Effector memory CD8-positive, alpha-beta T cell (primary cell): ENCODE results near the gene SLC4A3.
A peak's percentile ranks its signal among the peaks of the same experiment; 100 is the strongest.
"Not testable (repeated sequence)": the region's sequence is repeated elsewhere in the genome, so short reads cannot be mapped to it uniquely, and the experiment has no call there.

Experiments
- ATAC-seq: fragments of 150-1000 bp; cut with Tn5 transposase; replicated peaks from 2 replicates; pipeline ENCODE4 v1.10.0; 2021; ENCODE audit warnings: mild to moderate bottlenecking, moderate library complexity
- DNase-seq, 3 experiments: peaks; one replicate each; pipeline ENCODE4 v3.0.0; 2021
- H3K27ac Mint-ChIP-seq, 2 donors: one replicate each; pipeline ENCODE4 v1.8.0; 2022; ENCODE audit warnings: mild to moderate bottlenecking in 2 of 2, mixed read lengths in 2 of 2, moderate library complexity in 2 of 2
- H3K27me3 Mint-ChIP-seq, 2 donors: one replicate each; pipeline ENCODE4 v1.8.0; 2022; ENCODE audit warnings: mixed read lengths in 2 of 2
- H3K36me3 Mint-ChIP-seq: one replicate; pipeline ENCODE4 v1.8.0; 2022; ENCODE audit warnings: mild to moderate bottlenecking, moderate library complexity, mixed read lengths; ENCODE audit not compliant: insufficient read depth
- H3K4me1 Mint-ChIP-seq, 2 donors: one replicate each; pipeline ENCODE4 v1.8.0; 2022; ENCODE audit warnings: low read depth in 2 of 2, mixed read lengths in 2 of 2
- H3K4me3 Mint-ChIP-seq, 2 donors: one replicate each; pipeline ENCODE4 v1.8.0; 2022; ENCODE audit warnings: mild to moderate bottlenecking in 2 of 2, mixed read lengths in 2 of 2, moderate library complexity in 2 of 2
- H3K9me3 Mint-ChIP-seq, 2 donors: one replicate each; pipeline ENCODE4 v1.8.0; 2022; ENCODE audit warnings: mixed read lengths in 2 of 2

The SLC4A3 gene

DNA sequence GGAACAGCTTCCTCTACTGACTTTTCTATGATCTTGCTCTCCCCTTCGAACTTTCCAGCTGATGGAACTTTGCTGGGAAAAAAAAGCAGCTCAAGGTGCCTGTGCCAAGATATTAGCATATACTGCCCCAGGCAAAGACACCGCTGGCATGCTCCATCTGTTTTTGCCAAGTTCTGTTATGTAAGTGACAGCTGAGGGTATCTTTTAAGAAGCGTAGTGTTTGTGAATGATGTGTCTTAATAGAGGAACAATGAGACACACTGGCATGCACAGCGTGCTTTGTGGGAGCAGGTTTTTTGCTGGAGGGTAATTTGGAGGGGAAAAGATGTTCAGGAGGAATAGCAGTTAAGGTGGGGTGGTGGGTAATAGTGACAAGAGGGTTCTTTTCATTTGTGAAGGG lies 47.8 kb downstream of the SLC4A3 start:
- no peaks in the 10 kb centered on the region for H3K36me3 Mint-ChIP-seq
- peaks cover 30 to 71% of the 10 kb centered on the region in 2 donors for H3K27me3 Mint-ChIP-seq
- no peak overlapping the region for H3K4me3 Mint-ChIP-seq
- H3K4me1 Mint-ChIP-seq: no peaks in the 10 kb centered on the region
- H3K9me3 Mint-ChIP-seq: no peaks in the 10 kb centered on the region
- DNase-seq (no peak), ATAC-seq (no peak)
- no peak overlapping the region for H3K27ac Mint-ChIP-seq

DNA sequence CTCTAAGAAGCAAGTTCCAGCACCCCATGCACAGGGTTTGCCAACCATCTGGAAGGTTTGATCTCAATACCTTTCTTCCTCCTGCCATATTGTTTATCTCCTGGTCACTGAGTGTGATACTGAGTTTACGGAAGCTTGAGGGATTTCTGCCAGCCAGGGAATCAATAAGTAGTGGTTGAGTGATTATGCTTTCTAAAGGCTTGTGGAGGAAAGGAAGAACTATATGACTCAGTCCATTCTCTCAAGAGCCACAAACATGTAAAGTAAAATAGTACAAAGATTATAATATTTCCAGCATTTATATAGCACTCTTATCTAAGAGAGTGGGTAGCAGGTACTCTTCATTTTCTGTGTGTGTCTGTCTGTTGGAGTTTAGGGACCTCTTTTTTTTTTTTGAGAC lies 49.2 kb downstream of the SLC4A3 start:
- no peaks in the 10 kb centered on the region for H3K9me3 Mint-ChIP-seq
- H3K4me1 Mint-ChIP-seq: no peaks in the 10 kb centered on the region
- DNase-seq (no peak), ATAC-seq (no peak)
- H3K36me3 Mint-ChIP-seq: no peaks in the 10 kb centered on the region
- H3K27ac Mint-ChIP-seq: no peak overlapping the region
- H3K27me3 Mint-ChIP-seq: peaks cover 29 to 69% of the 10 kb centered on the region in 2 donors
- H3K4me3 Mint-ChIP-seq: no peak overlapping the region

DNA sequence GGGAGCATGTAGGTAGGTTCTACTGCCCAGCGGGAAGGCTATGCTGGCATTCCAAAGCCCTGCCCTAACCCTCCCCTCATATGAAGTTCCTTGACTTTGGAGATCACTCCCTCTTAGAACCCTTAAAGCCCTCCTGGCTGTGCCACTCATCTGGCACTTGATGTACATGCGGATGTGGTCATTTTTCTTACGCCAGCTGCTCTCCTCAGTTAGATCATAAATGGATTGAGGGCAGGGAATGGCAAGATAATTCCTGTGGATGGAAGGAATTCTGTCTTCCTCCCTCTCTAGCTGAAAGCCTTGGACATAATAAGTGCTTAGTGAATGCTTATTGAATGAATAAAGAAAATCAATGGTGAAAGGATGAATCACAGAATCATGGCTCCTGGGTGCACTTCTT lies 51.6 kb downstream of the SLC4A3 start:
- Mint-ChIP-seq H3K4me1 (no peaks in the 10 kb centered on the region), H3K9me3 (no peaks in the 10 kb centered on the region), H3K27me3 (peaks cover 17 to 73% of the 10 kb centered on the region in 2 donors), H3K4me3 (no peak overlapping the region), H3K36me3 (no peaks in the 10 kb centered on the region), H3K27ac (no peak overlapping the region)
- DNase-seq (no peak), ATAC-seq (no peak)

DNA sequence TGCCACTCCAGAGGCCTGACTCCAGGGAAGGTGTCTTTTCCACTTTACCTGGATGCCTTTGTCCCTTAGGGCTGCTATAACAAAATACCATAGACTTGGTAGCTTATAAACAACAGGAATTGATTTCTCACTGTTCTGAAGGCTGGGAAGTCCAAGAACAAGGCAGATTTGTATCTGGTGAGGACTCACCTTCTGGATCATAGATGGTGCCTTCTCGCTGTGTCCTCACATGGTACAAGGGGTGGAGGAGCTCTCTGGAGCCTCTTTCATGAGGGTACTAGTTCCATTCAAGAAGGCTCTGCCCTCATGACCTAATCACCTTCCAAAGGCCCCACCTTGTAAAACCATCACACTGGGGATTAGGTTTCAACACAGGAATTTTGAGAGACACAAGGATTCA lies 52.1 kb downstream of the SLC4A3 start:
- Mint-ChIP-seq H3K36me3 (no peaks in the 10 kb centered on the region), H3K4me1 (peaks cover 0 to 2% of the 10 kb centered on the region in 2 donors), H3K27me3 (peaks cover 22 to 73% of the 10 kb centered on the region in 2 donors), H3K9me3 (no peaks in the 10 kb centered on the region), H3K27ac (no peak overlapping the region), H3K4me3 (no peak overlapping the region)
- DNase-seq (no peak), ATAC-seq (no peak)

DNA sequence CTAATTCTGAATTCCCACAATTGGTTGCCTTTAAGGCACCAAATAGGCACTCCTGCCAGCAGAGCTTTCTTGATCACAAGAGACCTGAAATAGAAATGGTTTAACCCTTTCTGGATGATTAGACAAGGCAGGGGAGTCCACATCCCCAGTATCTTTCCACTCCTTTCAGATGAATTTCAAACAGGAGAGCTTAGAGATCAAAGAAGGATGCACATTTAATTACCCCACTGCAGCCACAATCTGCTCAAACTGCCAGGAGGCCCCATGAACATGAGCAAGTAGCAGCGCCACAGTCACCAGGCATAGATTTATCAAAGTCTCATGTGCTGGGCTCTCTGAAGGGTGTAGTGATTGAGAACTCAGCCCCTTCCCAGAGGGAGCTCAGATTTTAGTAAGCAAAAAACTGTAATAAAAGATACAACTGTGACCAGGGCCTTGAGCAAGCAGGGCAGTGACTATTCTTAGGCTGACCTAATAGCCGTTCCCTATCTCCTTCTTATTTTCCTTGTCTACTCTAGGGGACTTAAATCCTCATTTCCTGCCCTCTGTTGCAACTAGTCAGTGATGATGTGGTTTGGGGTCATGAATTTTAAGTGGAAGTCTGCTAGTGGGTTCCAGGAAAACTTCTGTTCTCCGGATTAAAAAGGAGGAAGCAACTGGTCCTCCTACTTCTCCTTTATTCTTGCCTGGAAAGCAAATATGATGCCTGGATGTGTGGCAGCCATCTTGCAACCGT lies 53.7 kb downstream of the SLC4A3 start:
- peaks cover 18 to 73% of the 10 kb centered on the region in 2 donors for H3K27me3 Mint-ChIP-seq
- no peaks in the 10 kb centered on the region for H3K9me3 Mint-ChIP-seq
- no peak for ATAC-seq
- H3K4me1 Mint-ChIP-seq: peaks cover 8 to 12% of the 10 kb centered on the region in 2 donors
- H3K27ac Mint-ChIP-seq: no peak overlapping the region
- no peaks in the 10 kb centered on the region for H3K36me3 Mint-ChIP-seq
- no peak overlapping the region for H3K4me3 Mint-ChIP-seq
- DNase-seq: no peak

DNA sequence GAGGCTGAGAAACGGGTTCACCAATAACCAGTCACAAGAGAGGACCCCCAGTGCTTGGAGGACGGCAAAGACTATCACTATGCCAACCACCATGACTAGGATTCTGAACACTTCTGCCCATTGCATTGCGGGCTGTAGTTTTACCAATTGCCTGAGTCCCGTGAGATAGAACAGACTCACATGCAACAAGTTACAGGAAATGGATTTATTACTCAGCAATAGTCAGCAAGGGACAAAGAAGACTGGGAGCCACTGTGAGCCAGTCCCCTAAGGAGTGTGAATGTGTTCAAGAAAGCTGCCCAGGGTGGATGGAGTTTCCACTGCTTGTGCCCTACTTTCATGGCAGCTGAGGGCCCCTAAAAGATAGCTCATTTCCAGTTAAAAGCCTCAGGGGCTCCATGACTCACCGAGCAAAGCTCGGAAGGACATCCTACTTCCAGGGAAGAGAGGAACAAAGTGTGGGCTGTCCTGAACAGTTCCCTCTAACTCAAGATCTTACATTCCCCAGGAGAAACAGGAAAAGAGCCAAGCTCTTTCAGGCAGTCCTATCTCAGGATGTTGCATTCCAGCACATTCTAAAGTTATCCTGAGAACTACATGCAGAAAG lies 54.4 kb downstream of the SLC4A3 start:
- H3K4me3 Mint-ChIP-seq: no peak overlapping the region
- no peak overlapping the region for H3K27ac Mint-ChIP-seq
- peaks cover 25 to 73% of the 10 kb centered on the region in 2 donors for H3K27me3 Mint-ChIP-seq
- peaks cover 2% of the 10 kb centered on the region for H3K36me3 Mint-ChIP-seq
- no peaks in the 10 kb centered on the region for H3K9me3 Mint-ChIP-seq
- ATAC-seq (no peak), DNase-seq (no peak)
- peaks cover 8 to 15% of the 10 kb centered on the region in 2 donors for H3K4me1 Mint-ChIP-seq

DNA sequence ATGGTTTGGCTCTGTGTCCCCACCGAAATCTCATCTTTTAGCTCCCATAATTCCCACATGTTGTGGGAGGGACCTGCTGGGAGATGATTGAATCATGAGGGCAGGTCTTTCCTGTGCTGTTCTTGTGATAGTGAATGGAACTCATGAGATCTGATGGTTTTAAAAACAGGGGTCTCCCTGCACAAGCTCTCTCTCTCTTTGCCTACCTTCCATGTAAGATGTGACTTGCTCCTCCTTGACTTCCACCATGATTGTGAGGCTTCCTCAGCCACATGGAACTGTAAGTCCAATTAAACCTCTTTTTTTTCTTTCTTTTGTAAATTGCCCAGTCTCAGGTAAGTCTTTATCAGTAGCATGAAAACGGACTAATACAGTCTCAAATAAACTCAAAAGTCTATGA lies 56.0 kb downstream of the SLC4A3 start:
- not testable (repeated sequence) for H3K4me3 Mint-ChIP-seq, H3K36me3 Mint-ChIP-seq, H3K27ac Mint-ChIP-seq, H3K9me3 Mint-ChIP-seq, ATAC-seq, DNase-seq
- H3K27me3 Mint-ChIP-seq: peaks cover 34 to 76% of the 10 kb centered on the region in 2 donors
- H3K4me1 Mint-ChIP-seq: peaks cover 8 to 15% of the 10 kb centered on the region in 2 donors

DNA sequence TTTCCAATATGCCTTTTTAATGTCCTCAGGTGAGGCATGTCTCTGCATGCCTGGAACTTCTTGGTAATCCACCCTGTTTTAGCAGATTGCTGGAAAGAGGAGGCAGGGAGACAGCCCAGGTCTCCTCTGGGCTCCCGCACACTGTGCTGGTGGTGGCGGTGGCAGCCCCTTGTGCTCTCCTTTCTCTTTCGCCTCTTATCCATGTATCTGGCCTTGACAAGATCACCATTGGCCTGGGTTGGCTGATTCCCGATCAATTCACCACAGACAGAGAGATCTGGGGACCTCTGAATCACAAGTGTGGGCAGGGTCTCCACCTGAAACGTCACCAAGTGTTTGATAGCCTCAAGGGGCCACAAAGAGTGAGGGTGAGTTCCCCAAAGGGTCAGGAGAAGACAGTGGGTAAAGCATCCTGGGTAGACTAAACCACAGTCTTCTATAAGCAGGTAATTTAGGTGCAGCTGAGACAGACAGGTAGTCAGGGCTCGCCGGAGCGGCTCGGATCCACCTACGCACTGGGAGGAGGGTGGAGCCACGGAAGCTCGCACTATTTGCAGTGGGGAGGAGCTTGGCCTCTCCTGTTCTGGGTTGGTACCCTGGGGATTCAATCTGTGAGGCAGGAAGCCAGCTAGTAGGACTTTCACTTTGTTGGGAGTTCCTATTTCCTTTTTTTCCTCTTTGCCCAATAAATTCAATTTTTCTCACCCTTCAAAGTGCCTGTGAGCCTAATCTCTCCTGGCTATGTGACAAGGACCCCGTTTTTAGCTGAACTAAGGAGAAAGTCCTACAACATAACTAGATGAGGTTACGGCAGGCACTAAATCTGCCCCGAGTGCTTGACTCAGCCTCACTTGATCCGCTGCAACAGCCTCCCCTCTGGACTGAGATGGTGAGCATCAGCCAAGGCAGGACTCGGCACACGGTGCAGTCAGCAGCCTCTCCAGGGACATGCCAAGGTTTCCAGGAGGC lies 57.6 kb downstream of the SLC4A3 start:
- Mint-ChIP-seq H3K4me1 (peaks cover 8 to 15% of the 10 kb centered on the region in 2 donors), H3K4me3 (peak overlapping the region in 1 of 2 donors; percentile 15), H3K36me3 (peaks cover 7% of the 10 kb centered on the region), H3K27ac (no peak overlapping the region), H3K9me3 (no peaks in the 10 kb centered on the region), H3K27me3 (peaks cover 50 to 75% of the 10 kb centered on the region in 2 donors)
- ATAC-seq: no peak
- no peak for DNase-seq

DNA sequence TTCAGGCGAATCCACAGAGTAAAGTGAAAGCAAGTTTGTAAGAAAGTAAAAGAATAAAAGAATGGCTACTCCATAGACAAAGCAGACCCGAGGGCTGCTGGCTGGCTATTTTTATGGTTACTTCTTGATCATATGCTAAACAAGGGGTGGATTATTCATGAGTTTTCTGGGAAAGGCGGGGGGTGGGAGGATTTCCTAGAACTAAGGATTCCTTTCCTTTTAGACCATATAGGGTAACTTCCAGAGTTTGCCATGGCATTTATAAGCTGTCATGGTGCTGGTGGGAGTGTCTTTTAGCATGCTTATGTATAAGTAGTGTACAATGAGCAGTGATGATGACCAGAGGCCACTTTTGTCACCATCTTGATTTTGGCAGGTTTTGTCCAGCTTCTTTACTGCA lies 59.8 kb downstream of the SLC4A3 start:
- H3K27me3 Mint-ChIP-seq: peaks cover 66 to 82% of the 10 kb centered on the region in 2 donors
- H3K4me3 Mint-ChIP-seq: no peak overlapping the region
- H3K27ac Mint-ChIP-seq: no peak overlapping the region

DNA sequence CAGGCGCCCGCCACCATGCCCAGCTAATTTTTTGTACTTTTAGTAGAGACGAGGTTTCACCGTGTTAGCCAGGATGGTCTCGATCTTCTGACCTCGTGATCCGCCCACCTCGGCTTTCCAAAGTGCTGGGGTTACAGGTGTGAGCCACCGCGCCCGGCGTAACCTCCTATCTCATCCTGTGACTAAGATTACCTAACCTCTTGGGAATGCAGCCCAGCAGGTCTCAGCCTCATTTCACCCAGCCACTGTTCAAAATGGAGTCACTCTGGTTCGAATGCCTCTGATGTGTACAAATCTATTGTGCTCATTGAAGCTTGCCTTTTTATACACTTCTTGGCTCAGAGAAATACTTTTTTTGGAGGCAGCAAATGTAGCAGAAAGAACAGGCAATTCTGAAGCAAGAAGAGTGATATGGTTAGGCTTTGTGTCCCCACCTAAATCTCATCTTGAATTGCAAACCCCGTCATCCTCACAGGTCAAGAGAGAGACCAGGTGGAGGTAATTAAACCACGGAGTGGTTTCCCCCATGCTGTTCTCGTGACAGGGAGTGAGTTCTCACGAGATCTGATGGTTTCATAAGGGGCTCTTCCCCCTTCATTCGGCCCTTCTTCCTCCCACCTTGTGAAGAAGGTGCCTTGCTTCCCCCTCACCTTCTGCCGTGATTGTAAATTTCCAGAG lies 60.6 kb downstream of the SLC4A3 start:
- Mint-ChIP-seq H3K27ac (no peak overlapping the region), H3K36me3 (peaks cover 7% of the 10 kb centered on the region), H3K27me3 (peaks cover 68 to 84% of the 10 kb centered on the region in 2 donors), H3K9me3 (no peaks in the 10 kb centered on the region), H3K4me3 (no peak overlapping the region), H3K4me1 (peaks cover 8 to 15% of the 10 kb centered on the region in 2 donors)
- ATAC-seq (no peak), DNase-seq (no peak)

More for the DNA sequence above, 59.8 kb downstream of the SLC4A3 start:
- peaks cover 7% of the 10 kb centered on the region for H3K36me3 Mint-ChIP-seq
- ATAC-seq: no peak
- no peaks in the 10 kb centered on the region for H3K9me3 Mint-ChIP-seq
- H3K4me1 Mint-ChIP-seq: peaks cover 8 to 15% of the 10 kb centered on the region in 2 donors
- DNase-seq: no peak

DNA sequence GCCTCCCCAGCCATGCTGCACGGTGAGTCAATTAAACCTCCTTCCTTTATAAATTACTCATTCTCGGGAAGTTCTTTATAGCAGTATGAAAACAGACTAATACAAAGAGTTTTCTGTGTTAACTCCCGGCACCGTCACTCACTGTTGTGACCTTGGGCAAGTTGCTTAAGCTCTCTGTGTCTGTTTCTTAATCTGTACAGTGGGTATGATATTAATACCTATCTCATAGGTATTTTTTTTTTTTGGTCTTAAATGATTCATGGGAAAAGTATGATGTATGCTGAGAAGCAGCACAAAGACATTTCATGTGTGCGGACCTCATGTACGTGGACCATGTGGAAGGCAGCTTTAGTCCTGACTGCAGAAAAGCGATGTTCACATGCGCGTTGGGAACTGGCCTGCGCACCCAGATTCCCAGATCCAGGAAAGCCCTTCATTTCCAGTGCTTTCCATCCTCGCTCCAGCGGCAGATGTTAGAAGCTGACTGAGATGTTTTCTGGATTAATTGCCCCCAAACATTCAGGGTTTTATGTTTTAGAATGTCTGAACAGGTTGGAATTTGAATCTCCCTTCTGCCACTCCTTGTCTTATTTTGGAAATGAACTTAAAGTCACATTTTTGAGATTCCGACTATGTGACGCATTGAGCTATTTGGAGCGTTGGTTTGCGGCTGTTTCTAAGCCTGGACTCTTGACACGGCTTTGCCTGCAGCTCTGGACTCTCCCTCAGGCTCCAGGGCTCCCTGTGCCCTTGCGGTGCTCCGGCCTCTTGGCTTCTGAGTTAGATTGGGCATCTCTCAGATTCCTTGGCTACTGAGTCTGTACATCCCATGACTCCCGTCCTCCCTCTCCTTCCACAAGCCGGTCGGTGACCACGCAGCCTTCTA lies 61.4 kb downstream of the SLC4A3 start:
- peaks cover 74 to 84% of the 10 kb centered on the region in 2 donors for H3K27me3 Mint-ChIP-seq
- no peak for ATAC-seq
- H3K4me3 Mint-ChIP-seq: no peak overlapping the region
- no peaks in the 10 kb centered on the region for H3K9me3 Mint-ChIP-seq
- peaks cover 8 to 15% of the 10 kb centered on the region in 2 donors for H3K4me1 Mint-ChIP-seq
- no peak overlapping the region for H3K27ac Mint-ChIP-seq
- H3K36me3 Mint-ChIP-seq: peaks cover 7% of the 10 kb centered on the region
- DNase-seq: no peak
